HepG2 (cell line): ENCODE results near the gene ACE. TPM values are rescaled to one million over a fixed set of nuclear protein-coding genes. Genes with fewer than 3 reads are reported as not detected.

Experiments
- ATAC-seq: fragments of 200-7000 bp; cut with Tn5 transposase; 3 replicates; pipeline ENCODE4 v1.9.1; 2020; ENCODE audit warnings: mild to moderate bottlenecking, moderate library complexity
- BruUV-seq: library from RNA; stranded (reverse); fragments of 400-500 nt; replicated peaks from 2 replicates; lab custom pipeline; 2021; lab: Mats Ljungman, UMichigan
- CTCF ChIA-PET: fragments of 300-600 bp; formaldehyde crosslinking; extraction: SDS; loops from one replicate; lab custom pipeline; 2021; ENCODE audit warnings: low total read pairs, inconsistent platforms, low intra/inter-chr PET ratio; lab: Yijun Ruan, JAX
- POLR2A ChIA-PET: fragments of 350-600 bp; sonication (Branson Sonifier 250); formaldehyde crosslinking; loops from one replicate; lab custom pipeline; 2020; ENCODE audit warnings: antibody characterized with exemption, inconsistent platforms; lab: Yijun Ruan, JAX
- DNase-seq: peaks from one replicate; pipeline ENCODE4 v3.0.0-alpha.2; 2015; ENCODE audit warnings: low spot score
- FAIRE-seq: peaks from 3 replicates; lab custom pipeline; 2011; peaks lifted over from hg19 to GRCh38; lab: Jason Lieb, UNC
- H2AFZ ChIP-seq: one replicate; pipeline ENCODE4 v1.6.1; 2011; ENCODE audit warnings: low read length, inconsistent platforms
- H3K27ac ChIP-seq: fragments of 300-600 bp; 3 replicates; pipeline ENCODE4 v1.8.0; 2011; ENCODE audit warnings: mixed run types, mild to moderate bottlenecking, mixed read lengths, low read length, inconsistent platforms; ENCODE audit not compliant: insufficient read depth; ENCODE audit errors: extremely low read length
- H3K27me3 ChIP-seq, 2 experiments: fragments of 200-600 bp in 1 of 2; 2 replicates in 1 of 2; 3 replicates in 1 of 2; pipeline versions ENCODE4 v1.6.0 to v1.8.0; 2011; ENCODE audit warnings: low read length in 2 of 2, mild to moderate bottlenecking in 2 of 2, moderate library complexity in 2 of 2, inconsistent platforms in 1 of 2; ENCODE audit not compliant: insufficient read depth in 2 of 2, control insufficient read depth in 1 of 2
- H3K36me3 ChIP-seq, 2 experiments: fragments of 200-600 bp in 1 of 2; replicated peaks in 1 of 2; 2 replicates in 1 of 2; 3 replicates in 1 of 2; pipeline versions ENCODE4 v1.5.1 to v1.8.0; 2011; ENCODE audit warnings: low read length in 2 of 2, inconsistent platforms in 1 of 2; ENCODE audit not compliant: insufficient read depth in 2 of 2, control insufficient read depth in 1 of 2
- H3K4me1 ChIP-seq: 2 replicates; pipeline ENCODE4 v1.5.1; 2012; ENCODE audit warnings: low read length, inconsistent platforms; ENCODE audit not compliant: insufficient read depth
- H3K4me2 ChIP-seq: 2 replicates; pipeline ENCODE4 v1.6.0; 2011; ENCODE audit warnings: low read depth, low read length, inconsistent platforms
- H3K4me3 ChIP-seq, 3 experiments: fragments of 200-600 bp in 1 of 3; sonication (generic), shearing (Covaris generic) in 1 of 3; replicated peaks in 1 of 3; 2 replicates each; pipeline ENCODE4 v1.5.1; 2011 to 2016; ENCODE audit warnings: low read length in 3 of 3, inconsistent platforms in 2 of 3, low read depth in 2 of 3, mild to moderate bottlenecking in 2 of 3, control low read depth in 1 of 3, mixed read lengths in 1 of 3; ENCODE audit not compliant: insufficient read depth in 1 of 3
- H3K79me2 ChIP-seq: one replicate; pipeline ENCODE4 v1.6.1; 2011; ENCODE audit warnings: low read length, inconsistent platforms; ENCODE audit not compliant: insufficient read depth
- H3K9ac ChIP-seq: 2 replicates; pipeline ENCODE4 v1.6.0; 2011; ENCODE audit warnings: mild to moderate bottlenecking, low read depth, low read length, inconsistent platforms; ENCODE audit not compliant: insufficient read depth
- H3K9me3 ChIP-seq: 2 replicates; pipeline ENCODE4 v1.5.1; 2012; ENCODE audit warnings: mild to moderate bottlenecking, low read length
- H4K20me1 ChIP-seq: 2 replicates; pipeline ENCODE4 v1.6.0; 2011; ENCODE audit warnings: inconsistent platforms, mild to moderate bottlenecking, low read length, moderate library complexity; ENCODE audit not compliant: insufficient read depth
- HIC2 ChIP-seq: sonication (generic); formaldehyde crosslinking; IDR thresholded peaks from 2 replicates; pipeline ENCODE4 v1.9.0; 2022; ENCODE audit warnings: low read depth, missing genetic modification reagents
- KDM5B ChIP-seq: sonication (generic); formaldehyde crosslinking; IDR thresholded peaks from 2 replicates; pipeline ENCODE4 v1.4.0; 2020; ENCODE audit warnings: missing genetic modification reagents, mild to moderate bottlenecking, borderline replicate concordance
- MATR3 ChIP-seq: sonication (generic); formaldehyde crosslinking; IDR thresholded peaks from 2 replicates; pipeline ENCODE4 v1.4.0; 2020; ENCODE audit warnings: missing genetic modification reagents
- POGK ChIP-seq: sonication (generic); formaldehyde crosslinking; conservative IDR thresholded peaks from 2 replicates; pipeline ENCODE4 v1.8.0; 2022; ENCODE audit warnings: mild to moderate bottlenecking, moderate library complexity, missing genetic modification reagents
- SPEN ChIP-seq: sonication (generic); formaldehyde crosslinking; IDR thresholded peaks from 2 replicates; pipeline ENCODE4 v1.5.1; 2020; ENCODE audit warnings: low read depth, mild to moderate bottlenecking, missing genetic modification reagents
- ZBTB2 ChIP-seq: sonication (generic); formaldehyde crosslinking; IDR thresholded peaks from 2 replicates; pipeline ENCODE4 v1.8.0; 2022; ENCODE audit warnings: low read depth, missing genetic modification reagents
- ZNF333 ChIP-seq: sonication (generic); formaldehyde crosslinking; IDR thresholded peaks from 2 replicates; pipeline ENCODE4 v1.4.0; 2020; ENCODE audit warnings: mild to moderate bottlenecking, missing genetic modification reagents, borderline replicate concordance
- ZNF775 ChIP-seq: sonication (generic); formaldehyde crosslinking; IDR thresholded peaks from 2 replicates; pipeline ENCODE4 v1.4.0; 2020; ENCODE audit warnings: missing genetic modification reagents, mild to moderate bottlenecking, moderate library complexity, borderline replicate concordance
- WGBS: methylation state at CpG from one replicate; pipeline ENCODE4 v1.1.6; 2017; ENCODE audit warnings: low lambda C conversion rate; 5-methylcytosine and 5-hydroxymethylcytosine counted together
- in situ Hi-C: cut with HindIII; loops from 2 replicates; pipeline ENCODE4 v1.10.0; 2017; ENCODE audit warnings: low pct_unique_long_range_greater_than_20kb; ENCODE audit not compliant: extremely low pct_ligation_motif_present
- intact Hi-C: fragments of 100-400 bp; cut with micrococcal nuclease; formaldehyde crosslinking; loops from one replicate; pipeline ENCODE4 v1.10.0; 2022; ENCODE audit not compliant: unreplicated experiment
- polyA plus RNA-seq, 8 experiments: library from polyadenylated mRNA; depleted of rRNA in 3 of 8; stranded (reverse) in 7 of 8; unstranded in 1 of 8; fragments of >200 nt; fragmentation: Illumina TruSeq in 4 of 8; extraction: Trizol in 4 of 8; gene quantifications; 2 replicates each; pipeline versions ENCODE4 v1.2.1 to v1.2.3, GENCODE V29; 2011 to 2016; ENCODE audit warnings: low read depth in 4 of 8, missing spikeins in 1 of 8, mixed read lengths in 1 of 8; ENCODE audit not compliant: insufficient read depth in 1 of 8
- total RNA-seq, 5 experiments: library from RNA; depleted of rRNA; stranded (reverse); fragments of >200 nt; fragmentation: Illumina TruSeq; extraction: Trizol; gene quantifications; 2 replicates each; pipeline ENCODE4 v1.2.3, GENCODE V29; 2016; ENCODE audit warnings: low read depth in 1 of 5

ACE gene
- total and polyA plus RNA-seq, 2 of the 13 experiments (the other 11 are each of a cell fraction or from before 2014, with no cell fraction given), result 0.08 to 0.13 TPM

GRCh38 chr17:63483038-63483437 lies 6.2 kb downstream of the ACE start:
- CTCF ChIA-PET, result no interaction called here
- TF ChIP-seq MATR3 (CRISPR knock-in tag) (no peak), ZNF775 (no peak), ZNF333 (CRISPR knock-in tag) (no peak)
- 29% methylated on average over 10 of the region's 10 CpGs for WGBS
- no peak overlapping the region for H2AFZ ChIP-seq
- H3K9ac ChIP-seq, result no peak overlapping the region
- H3K4me1 ChIP-seq, result peaks cover 12% of the 10 kb centered on the region
- H4K20me1 ChIP-seq, result no peaks in the 10 kb centered on the region
- no peak overlapping the region for H3K27ac ChIP-seq
- intact Hi-C loops (no loop called here), in situ Hi-C loops (no loop called here)
- peaks cover 19 to 77% of the 10 kb centered on the region in 2 experiments for H3K27me3 ChIP-seq
- FAIRE-seq, result no peak
- H3K9me3 ChIP-seq, result no peaks in the 10 kb centered on the region
- DNase-seq, result no peak
- no peaks in the 10 kb centered on the region for H3K36me3 ChIP-seq
- BruUV-seq, result no TSS peak
- no peak for ATAC-seq
- POLR2A ChIA-PET, result no interaction called here
- H3K4me3 ChIP-seq, result no peak overlapping the region
- no peak overlapping the region for H3K4me2 ChIP-seq
- no peaks in the 10 kb centered on the region for H3K79me2 ChIP-seq

GRCh38 chr17:63483655-63484575 lies 7.1 kb downstream of the ACE start:
- Histone ChIP-seq H3K9ac (no peak overlapping the region), H2AFZ (no peak overlapping the region), H3K79me2 (no peaks in the 10 kb centered on the region), H4K20me1 (no peaks in the 10 kb centered on the region), H3K27ac (no peak overlapping the region), H3K4me1 (peaks cover 3% of the 10 kb centered on the region; the same call in 1 of the 2 replicates), H3K9me3 (no peaks in the 10 kb centered on the region), H3K27me3 (peaks cover 21 to 78% of the 10 kb centered on the region in 2 experiments), H3K36me3 (no peaks in the 10 kb centered on the region), H3K4me2 (no peak overlapping the region), H3K4me3 (no peak overlapping the region)
- intact Hi-C loops, result no loop called here
- DNase-seq (no peak), ATAC-seq (no peak), FAIRE-seq (no peak)
- ChIA-PET CTCF (no interaction called here), POLR2A (interaction anchor here (0.6 kb wide), 1 partner anchor 22 kb away, joined by 3 read pairs; no protein-coding TSS in a partner anchor)
- no TSS peak for BruUV-seq
- WGBS, result 42% methylated on average over 12 of the region's 16 CpGs
- in situ Hi-C loops, result no loop called here
- TF ChIP-seq KDM5B, result 0 out of 2 replicates have a peak, but pooled peaks have one; percentile 18
- TF ChIP-seq ZBTB2 (CRISPR knock-in tag), result no peak
- peak; percentile 16; the same call in 1 of the 2 replicates for TF ChIP-seq HIC2 (CRISPR knock-in tag)
- 0 out of 2 replicates have a peak, but pooled peaks have one; percentile 3 for TF ChIP-seq SPEN (CRISPR knock-in tag)
- no peak for TF ChIP-seq POGK (CRISPR knock-in tag)
